Endodermal cell (in vitro differentiated cells): ENCODE results near the gene HRK. TPM values are rescaled to one million over a fixed set of nuclear protein-coding genes. Genes with fewer than 3 reads are reported as not detected.

Experiments used
- DNase-seq: peaks from one replicate; pipeline ENCODE4 v3.0.0-alpha.2; 2017
- H3K27ac ChIP-seq: 2 replicates; pipeline ENCODE4 v1.5.1; 2013; ENCODE audit warnings: mild to moderate bottlenecking, low read depth, low read length, moderate library complexity
- H3K27me3 ChIP-seq: 2 replicates; pipeline ENCODE4 v1.6.1; 2013; ENCODE audit warnings: mild to moderate bottlenecking, low read length, moderate library complexity; ENCODE audit not compliant: insufficient read depth, control insufficient read depth, poor library complexity, severe bottlenecking
- H3K36me3 ChIP-seq: 2 replicates; pipeline ENCODE4 v1.7.0; 2013; ENCODE audit warnings: mild to moderate bottlenecking, low read length, moderate library complexity; ENCODE audit not compliant: control insufficient read depth, insufficient read depth
- H3K4me1 ChIP-seq: one replicate; pipeline ENCODE4 v1.7.0; 2013; ENCODE audit warnings: low read length; ENCODE audit not compliant: control insufficient read depth, insufficient read depth
- H3K4me3 ChIP-seq: 2 replicates; pipeline ENCODE4 v1.5.1; 2013; ENCODE audit warnings: mild to moderate bottlenecking, low read length, moderate library complexity
- H3K9ac ChIP-seq: 2 replicates; pipeline ENCODE4 v1.6.1; 2013; ENCODE audit warnings: mild to moderate bottlenecking, low read length, moderate library complexity; ENCODE audit not compliant: poor library complexity, severe bottlenecking; ENCODE audit errors: extremely low read depth
- H3K9me3 ChIP-seq: 2 replicates; pipeline ENCODE4 v1.6.1; 2013; ENCODE audit warnings: mild to moderate bottlenecking, low read length, moderate library complexity; ENCODE audit not compliant: control insufficient read depth
- H3K27ac Mint-ChIP-seq: 2 replicates; pipeline ENCODE4 v1.8.0; 2020; ENCODE audit warnings: mixed read lengths
- H3K27me3 Mint-ChIP-seq: 2 replicates; pipeline ENCODE4 v1.8.0; 2021; ENCODE audit warnings: mild to moderate bottlenecking, mixed read lengths; ENCODE audit not compliant: insufficient read depth
- H3K36me3 Mint-ChIP-seq: 2 replicates; pipeline ENCODE4 v1.8.0; 2020; ENCODE audit warnings: low read depth, mixed read lengths
- H3K4me1 Mint-ChIP-seq: 2 replicates; pipeline ENCODE4 v1.8.0; 2020; ENCODE audit warnings: mixed read lengths
- H3K4me3 Mint-ChIP-seq: 2 replicates; pipeline ENCODE4 v1.8.0; 2020; ENCODE audit warnings: mild to moderate bottlenecking, moderate library complexity, mixed read lengths
- H3K9me3 Mint-ChIP-seq: 2 replicates; pipeline ENCODE4 v1.8.0; 2020; ENCODE audit warnings: mild to moderate bottlenecking, mixed read lengths
- WGBS, 2 experiments: methylation state at CpG; one replicate each; pipeline versions ENCODE4 v1.1.5 to v1.1.7; 2013; ENCODE audit warnings: missing lambda C conversion rate in 2 of 2, mixed read lengths in 1 of 2; ENCODE audit not compliant: insufficient coverage in 1 of 2, insufficient read length in 1 of 2; 5-methylcytosine and 5-hydroxymethylcytosine counted together
- total RNA-seq, 2 donors: library from RNA; stranded (reverse); fragmentation: NEBNext Ultra II Directional in 1 of 2; extraction: Animal tissue kit (Norgen Biotek cat#: 25700) in 1 of 2; gene quantifications; 2 replicates in 1 of 2; 3 replicates in 1 of 2; pipeline ENCODE4 v1.2.1, GENCODE V29; 2021
- TF ChIP-seq, protein P1 (sequence below): fragments of 200-600 bp; sonication (generic); conservative IDR thresholded peaks from 2 replicates; pipeline ENCODE4 v1.5.0; 2021; ENCODE audit warnings: antibody characterized with exemption, mild to moderate bottlenecking

HRK gene
- total RNA-seq, 2 donors from 2014 or later = 1.4 to 1.6 TPM

DNA sequence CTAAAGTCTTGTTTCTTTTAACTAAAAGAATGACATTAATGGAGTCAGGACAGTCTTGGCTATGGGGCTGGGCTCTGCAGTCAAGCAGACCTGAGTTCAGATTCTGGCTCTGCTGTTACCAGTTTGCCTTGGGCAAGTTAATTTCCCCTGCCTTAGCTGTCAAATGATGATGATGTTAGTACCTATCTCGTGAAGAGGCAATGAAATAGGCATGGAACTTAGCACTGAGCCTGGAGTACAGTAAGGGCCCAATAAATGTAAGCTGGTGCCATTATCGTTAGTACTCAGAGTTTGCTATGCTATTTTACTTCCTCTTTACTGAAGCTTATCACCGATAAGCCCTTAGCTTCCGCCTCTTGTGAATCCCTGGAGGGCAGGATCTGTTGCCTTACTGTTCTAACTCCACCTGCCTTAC is 38.0 kb upstream of the HRK start:
- Mint-ChIP-seq H3K9me3 (no peaks in the 10 kb centered on the region), H3K27ac (no peak overlapping the region), H3K36me3 (peaks cover 26% of the 10 kb centered on the region), H3K4me1 (peaks cover 60% of the 10 kb centered on the region), H3K27me3 (no peaks in the 10 kb centered on the region), H3K4me3 (no peak overlapping the region)
- no peak overlapping the region for H3K27ac ChIP-seq
- 70 to 94% methylated on average over 2 to 4 of the region's 4 CpGs for WGBS, 2 experiments
- no peaks in the 10 kb centered on the region for H3K9me3 ChIP-seq
- no peaks in the 10 kb centered on the region for H3K27me3 ChIP-seq
- peaks cover 14% of the 10 kb centered on the region for H3K36me3 ChIP-seq
- no peak overlapping the region for H3K9ac ChIP-seq
- H3K4me3 ChIP-seq = peak overlapping the region; percentile 64
- TF ChIP-seq, protein P1, sequence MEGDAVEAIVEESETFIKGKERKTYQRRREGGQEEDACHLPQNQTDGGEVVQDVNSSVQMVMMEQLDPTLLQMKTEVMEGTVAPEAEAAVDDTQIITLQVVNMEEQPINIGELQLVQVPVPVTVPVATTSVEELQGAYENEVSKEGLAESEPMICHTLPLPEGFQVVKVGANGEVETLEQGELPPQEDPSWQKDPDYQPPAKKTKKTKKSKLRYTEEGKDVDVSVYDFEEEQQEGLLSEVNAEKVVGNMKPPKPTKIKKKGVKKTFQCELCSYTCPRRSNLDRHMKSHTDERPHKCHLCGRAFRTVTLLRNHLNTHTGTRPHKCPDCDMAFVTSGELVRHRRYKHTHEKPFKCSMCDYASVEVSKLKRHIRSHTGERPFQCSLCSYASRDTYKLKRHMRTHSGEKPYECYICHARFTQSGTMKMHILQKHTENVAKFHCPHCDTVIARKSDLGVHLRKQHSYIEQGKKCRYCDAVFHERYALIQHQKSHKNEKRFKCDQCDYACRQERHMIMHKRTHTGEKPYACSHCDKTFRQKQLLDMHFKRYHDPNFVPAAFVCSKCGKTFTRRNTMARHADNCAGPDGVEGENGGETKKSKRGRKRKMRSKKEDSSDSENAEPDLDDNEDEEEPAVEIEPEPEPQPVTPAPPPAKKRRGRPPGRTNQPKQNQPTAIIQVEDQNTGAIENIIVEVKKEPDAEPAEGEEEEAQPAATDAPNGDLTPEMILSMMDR = no peak
- H3K4me1 ChIP-seq = peaks cover 17% of the 10 kb centered on the region
- no peak for DNase-seq

DNA sequence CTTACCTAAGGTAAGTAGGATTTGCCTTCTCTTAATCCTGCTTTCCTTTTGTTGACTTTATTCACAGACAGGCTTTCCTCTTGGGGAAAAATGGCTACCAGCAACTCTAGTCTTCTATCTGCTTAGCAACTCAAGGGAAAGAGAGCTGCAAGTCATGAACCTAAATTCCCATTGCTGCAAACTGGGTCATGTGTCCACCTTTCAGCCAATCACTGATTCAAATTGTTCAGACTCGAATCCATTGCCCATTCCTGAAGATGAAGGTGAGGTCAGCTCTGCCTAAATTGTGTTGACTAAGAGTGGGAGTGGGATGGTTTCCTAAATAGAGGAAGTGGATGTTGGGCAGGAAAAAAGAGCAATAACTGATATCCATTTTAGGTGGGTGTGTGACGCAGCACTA is 37.2 kb upstream of the HRK start:
- no peaks in the 10 kb centered on the region for H3K9me3 Mint-ChIP-seq
- Histone ChIP-seq H3K9ac (no peak overlapping the region), H3K27me3 (no peaks in the 10 kb centered on the region), H3K27ac (no peak overlapping the region), H3K9me3 (no peaks in the 10 kb centered on the region), H3K4me3 (peak overlapping the region; percentile 3), H3K4me1 (peaks cover 17% of the 10 kb centered on the region), H3K36me3 (peaks cover 14% of the 10 kb centered on the region)
- DNase-seq = no peak
- peak overlapping the region; percentile 83 for H3K27ac Mint-ChIP-seq
- H3K36me3 Mint-ChIP-seq = peaks cover 29% of the 10 kb centered on the region
- TF ChIP-seq, protein P1 = no peak
- 89 to 96% methylated on average over 1 to 2 of the region's 2 CpGs for WGBS, 2 experiments
- peaks cover 60% of the 10 kb centered on the region for H3K4me1 Mint-ChIP-seq
- peak overlapping the region; percentile 33 for H3K4me3 Mint-ChIP-seq
- H3K27me3 Mint-ChIP-seq = no peaks in the 10 kb centered on the region

DNA sequence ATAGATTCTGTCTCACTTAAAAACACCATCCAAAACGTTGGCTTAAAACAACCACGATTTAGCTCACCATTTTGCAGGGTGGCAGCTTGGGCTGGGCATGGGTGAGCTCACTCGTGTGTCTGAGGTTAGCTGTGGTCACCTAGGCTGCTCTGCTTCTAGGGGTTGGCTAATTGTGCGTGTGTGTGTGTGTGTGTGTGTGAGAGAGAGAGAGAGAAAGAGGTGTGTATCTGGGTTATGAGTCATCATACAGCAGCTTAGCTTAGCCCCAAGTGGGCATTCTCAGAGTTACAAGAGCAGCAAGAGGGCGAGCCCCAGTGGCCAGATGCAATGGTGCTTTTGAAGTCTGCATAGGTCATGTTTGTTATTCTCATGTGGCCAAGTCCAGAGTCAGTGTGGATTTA is 35.5 kb upstream of the HRK start:
- H3K36me3 Mint-ChIP-seq = peaks cover 32% of the 10 kb centered on the region
- Histone ChIP-seq H3K4me3 (no peak overlapping the region), H3K36me3 (peaks cover 14% of the 10 kb centered on the region), H3K4me1 (peaks cover 21% of the 10 kb centered on the region), H3K9ac (no peak overlapping the region), H3K9me3 (no peaks in the 10 kb centered on the region), H3K27ac (no peak overlapping the region), H3K27me3 (no peaks in the 10 kb centered on the region)
- peak; percentile 76 for DNase-seq
- H3K4me1 Mint-ChIP-seq = peaks cover 57% of the 10 kb centered on the region
- H3K9me3 Mint-ChIP-seq = no peaks in the 10 kb centered on the region
- H3K27ac Mint-ChIP-seq = peak overlapping the region; percentile 31
- 77 to 100% methylated on average over 1 to 5 of the region's 5 CpGs for WGBS, 2 experiments
- no peak overlapping the region for H3K4me3 Mint-ChIP-seq
- H3K27me3 Mint-ChIP-seq = no peaks in the 10 kb centered on the region
- TF ChIP-seq, protein P1 = peak; percentile 41
